Esophagus squamous epithelium (tissue), 4 donors: Measurements from ENCODE around the gene HSPA4.

Experiments
- CTCF ChIP-seq, 6 experiments: fragments of 450-650 bp in 4 of 6; fragments of 200-600 bp in 2 of 6; sonication (generic) in 2 of 6; IDR thresholded peaks; one replicate each; pipeline ENCODE4 v1.5.1; 2016 to 2019; ENCODE audit warnings: antibody characterized with exemption in 6 of 6, mild to moderate bottlenecking in 4 of 6, moderate library complexity in 4 of 6
- POLR2A ChIP-seq, 4 donors: fragments of 450-650 bp; IDR thresholded peaks; one replicate each; pipeline ENCODE4 v1.6.1; 2017; ENCODE audit warnings: antibody characterized with exemption in 4 of 4, mild to moderate bottlenecking in 4 of 4, moderate library complexity in 3 of 4

- TF ChIP-seq CTCF (IDR thresholded peaks at IDR 0.05) = no peak
- TF ChIP-seq POLR2A (IDR thresholded peaks at IDR 0.05) = no peak
Observed at GRCh38 chr5:133072021-133072420, 20.2 kb downstream of the HSPA4 start.
